IMR-90 (cell line): ENCODE measurements around the gene TNRC18.
"Not testable (repeated sequence)": the region's sequence is repeated elsewhere in the genome, so short reads cannot be mapped to it uniquely, and the experiment has no call there.

ENCODE experiments used
- MAFK ChIP-seq: IDR thresholded peaks from 2 replicates; pipeline ENCODE4 v1.6.1; 2012; ENCODE audit warnings: low read depth, low read length, improper control_type of control experiment
- POLR2A ChIP-seq: IDR thresholded peaks from 2 replicates; pipeline ENCODE4 v1.6.1; 2012; ENCODE audit warnings: mild to moderate bottlenecking, low read depth, low read length
- RAD21 ChIP-seq: IDR thresholded peaks from 2 replicates; pipeline ENCODE4 v1.6.1; 2012; ENCODE audit warnings: low read length, improper control_type of control experiment
- RCOR1 ChIP-seq: IDR thresholded peaks from 2 replicates; pipeline ENCODE4 v1.6.1; 2012; ENCODE audit warnings: mild to moderate bottlenecking, low read length, improper control_type of control experiment; ENCODE audit not compliant: insufficient replicate concordance
- SMC3 ChIP-seq: fragments of 150-350 bp; IDR thresholded peaks from 2 replicates; pipeline ENCODE4 v1.6.1; 2016; ENCODE audit warnings: low read depth, mild to moderate bottlenecking, antibody characterized with exemption, low read length, moderate library complexity
- TF ChIP-seq, protein P1 (sequence below): conservative IDR thresholded peaks from 2 replicates; pipeline ENCODE4 v1.5.1; 2012; ENCODE audit warnings: mild to moderate bottlenecking, low read depth, low read length, improper control_type of control experiment

DNA sequence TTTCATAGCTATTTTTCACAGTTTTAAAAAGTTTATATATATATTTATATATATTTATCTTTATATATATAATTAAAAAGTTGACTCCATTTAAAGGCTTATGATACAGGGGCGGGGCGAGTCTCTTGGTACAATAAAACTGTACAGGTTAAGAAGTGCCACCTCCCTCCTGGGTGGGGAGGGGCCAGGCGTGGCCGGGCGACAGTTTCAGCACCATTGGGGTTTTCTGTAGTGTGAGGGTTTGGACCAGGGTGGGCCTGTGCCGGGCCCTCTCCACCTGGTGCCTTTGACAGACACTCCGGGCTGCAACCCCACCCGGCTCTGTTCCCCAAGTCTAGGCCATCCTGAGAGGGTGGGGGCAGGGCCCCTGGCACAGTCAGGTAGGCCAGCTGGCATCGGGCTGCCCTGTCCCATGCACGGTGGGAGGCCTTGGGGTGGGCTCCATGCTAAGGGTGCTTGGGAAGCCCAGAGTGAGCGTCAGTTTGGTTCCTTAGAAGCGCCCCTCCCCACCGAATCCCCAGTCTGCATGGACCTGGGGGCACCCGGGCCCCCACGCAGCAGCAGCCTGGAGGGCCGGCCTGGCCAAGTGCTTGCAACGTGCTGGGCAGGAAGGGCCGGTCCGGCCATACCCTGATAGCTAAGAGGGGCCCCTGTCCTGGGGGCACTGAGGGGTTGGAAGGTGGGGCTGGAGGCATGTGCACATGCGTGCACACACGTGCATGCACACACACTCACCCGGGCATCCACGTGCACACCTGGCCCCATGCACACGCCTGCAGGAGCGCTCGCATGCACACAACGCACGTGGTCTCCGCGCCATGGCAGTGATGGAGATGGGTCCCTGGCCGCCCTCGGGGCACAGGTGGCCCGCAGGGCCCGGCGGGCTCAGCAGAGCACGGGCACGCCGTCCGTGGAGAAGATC lies 116.2 kb downstream of the TNRC18 start:
- TF ChIP-seq SMC3, MAFK, POLR2A, RCOR1, RAD21: not testable (repeated sequence)
- TF ChIP-seq, protein P1, sequence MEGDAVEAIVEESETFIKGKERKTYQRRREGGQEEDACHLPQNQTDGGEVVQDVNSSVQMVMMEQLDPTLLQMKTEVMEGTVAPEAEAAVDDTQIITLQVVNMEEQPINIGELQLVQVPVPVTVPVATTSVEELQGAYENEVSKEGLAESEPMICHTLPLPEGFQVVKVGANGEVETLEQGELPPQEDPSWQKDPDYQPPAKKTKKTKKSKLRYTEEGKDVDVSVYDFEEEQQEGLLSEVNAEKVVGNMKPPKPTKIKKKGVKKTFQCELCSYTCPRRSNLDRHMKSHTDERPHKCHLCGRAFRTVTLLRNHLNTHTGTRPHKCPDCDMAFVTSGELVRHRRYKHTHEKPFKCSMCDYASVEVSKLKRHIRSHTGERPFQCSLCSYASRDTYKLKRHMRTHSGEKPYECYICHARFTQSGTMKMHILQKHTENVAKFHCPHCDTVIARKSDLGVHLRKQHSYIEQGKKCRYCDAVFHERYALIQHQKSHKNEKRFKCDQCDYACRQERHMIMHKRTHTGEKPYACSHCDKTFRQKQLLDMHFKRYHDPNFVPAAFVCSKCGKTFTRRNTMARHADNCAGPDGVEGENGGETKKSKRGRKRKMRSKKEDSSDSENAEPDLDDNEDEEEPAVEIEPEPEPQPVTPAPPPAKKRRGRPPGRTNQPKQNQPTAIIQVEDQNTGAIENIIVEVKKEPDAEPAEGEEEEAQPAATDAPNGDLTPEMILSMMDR = not testable (repeated sequence)
